ENCODE results near the gene FAM161A.
"Not testable (repeated sequence)": the region's sequence is repeated elsewhere in the genome, so short reads cannot be mapped to it uniquely, and the experiment has no call there.

The FAM161A gene

GRCh38 chr2:61855318-61855613 lies 1.4 kb upstream of the FAM161A start:
- Histone ChIP-seq H3K4me1 (ENCODE audit: low read depth, poor library complexity, severe bottlenecking) (peaks cover 5% of the 10 kb centered on the region), H3K4me3 (IDR thresholded peaks at IDR 0.05; ENCODE audit: insufficient read depth, low read depth, low read length) (no peak overlapping the region), H3K27ac (no peak overlapping the region; the same call in 1 of the 2 replicates), H3K4me2 (peak overlapping the region; percentile 83; the same call in 1 of the 2 replicates), H4K20me1 (ENCODE audit: insufficient read depth) (no peaks in the 10 kb centered on the region), H3K27me3 (ENCODE audit: insufficient read depth, low read depth) (no peaks in the 10 kb centered on the region), H3K36me3 (ENCODE audit: insufficient read depth) (no peaks in the 10 kb centered on the region), H3K79me2 (ENCODE audit: insufficient read depth, low read depth) (no peaks in the 10 kb centered on the region), H3K9ac (peak overlapping the region; percentile 58; the same call in 1 of the 2 replicates), H2AFZ (ENCODE audit: low read depth) (peak overlapping the region; percentile 96)
- TF ChIP-seq CTCF (conservative IDR thresholded peaks at IDR 0.05; ENCODE audit: low read depth, low read length): no peak

- Histone ChIP-seq H4K20me1 (ENCODE audit: insufficient read depth) (no peaks in the 10 kb centered on the region), H3K9ac (peak overlapping the region; percentile 58; the same call in 1 of the 2 replicates), H3K4me3 (IDR thresholded peaks at IDR 0.05; ENCODE audit: insufficient read depth, low read depth, low read length) (peak overlapping the region; percentile 81), H3K4me1 (ENCODE audit: low read depth, poor library complexity, severe bottlenecking) (peaks cover 5% of the 10 kb centered on the region), H3K4me2 (peak overlapping the region; percentile 83), H3K27ac (peak overlapping the region; percentile 57), H2AFZ (ENCODE audit: low read depth) (peak overlapping the region; percentile 96), H3K36me3 (ENCODE audit: insufficient read depth) (no peaks in the 10 kb centered on the region), H3K79me2 (ENCODE audit: insufficient read depth, low read depth) (no peaks in the 10 kb centered on the region), H3K27me3 (ENCODE audit: insufficient read depth, low read depth) (no peaks in the 10 kb centered on the region)
- TF ChIP-seq CTCF (conservative IDR thresholded peaks at IDR 0.05; ENCODE audit: low read depth, low read length): no peak
Observed at GRCh38 chr2:61854564-61855317, 881 bp upstream of the FAM161A start.

GRCh38 chr2:61853086-61853846 lies 594 bp downstream of the FAM161A start:
- Histone ChIP-seq H2AFZ (ENCODE audit: low read depth) (peak overlapping the region; percentile 96), H3K79me2 (ENCODE audit: insufficient read depth, low read depth) (no peaks in the 10 kb centered on the region), H3K4me3 (IDR thresholded peaks at IDR 0.05; ENCODE audit: insufficient read depth, low read depth, low read length) (peak overlapping the region; percentile 81), H3K9ac (peak overlapping the region; percentile 58; the same call in 1 of the 2 replicates), H3K27ac (peak overlapping the region; percentile 57; the same call in 1 of the 2 replicates), H3K36me3 (ENCODE audit: insufficient read depth) (no peaks in the 10 kb centered on the region), H3K4me1 (ENCODE audit: low read depth, poor library complexity, severe bottlenecking) (peaks cover 5% of the 10 kb centered on the region), H3K27me3 (ENCODE audit: insufficient read depth, low read depth) (no peaks in the 10 kb centered on the region), H3K4me2 (peak overlapping the region; percentile 83), H4K20me1 (ENCODE audit: insufficient read depth) (no peaks in the 10 kb centered on the region)
- no peak for TF ChIP-seq CTCF (conservative IDR thresholded peaks at IDR 0.05; ENCODE audit: low read depth, low read length)

GRCh38 chr2:61851270-61851669 lies 2.6 kb downstream of the FAM161A start:
- not testable (repeated sequence) for H3K27ac ChIP-seq; H4K20me1 ChIP-seq (ENCODE audit: insufficient read depth); H3K36me3 ChIP-seq (ENCODE audit: insufficient read depth); H3K79me2 ChIP-seq (ENCODE audit: insufficient read depth, low read depth); H2AFZ ChIP-seq (ENCODE audit: low read depth); H3K4me3 ChIP-seq (IDR thresholded peaks at IDR 0.05; ENCODE audit: insufficient read depth, low read depth, low read length); H3K9ac ChIP-seq; H3K27me3 ChIP-seq (ENCODE audit: insufficient read depth, low read depth); H3K4me2 ChIP-seq; H3K4me1 ChIP-seq (ENCODE audit: low read depth, poor library complexity, severe bottlenecking)
